HCT116 (cell line): ENCODE measurements around the gene SHROOM3. TPM values are rescaled to one million over a fixed set of nuclear protein-coding genes. Genes with fewer than 3 reads are reported as not detected.

ENCODE experiments used
- ATAC-seq: fragments of 200-7000 bp; cut with Tn5 transposase; 2 replicates; pipeline ENCODE4 v1.9.1; 2020; ENCODE audit warnings: mild to moderate bottlenecking, moderate library complexity
- BruUV-seq: library from RNA; stranded (reverse); fragments of 400-500 nt; replicated peaks from 2 replicates; lab custom pipeline; 2021; lab: Mats Ljungman, UMichigan
- CTCF ChIA-PET: fragments of 300-600 bp; sonication (Branson Sonifier 250); formaldehyde crosslinking; loops from one replicate; lab custom pipeline; 2021; ENCODE audit warnings: antibody characterized with exemption; lab: Charles Lee
- POLR2A ChIA-PET: fragments of 300-600, 350-600 bp; sonication (Branson Sonifier 250); formaldehyde crosslinking; loops from one replicate; lab custom pipeline; 2021; ENCODE audit warnings: antibody characterized with exemption; lab: Charles Lee
- RAD21 ChIA-PET, 2 experiments: fragments of 300-600 bp; sonication (Branson Sonifier 250); formaldehyde crosslinking; loops; one replicate each; lab custom pipeline; 2023; ENCODE audit warnings: low total read pairs in 2 of 2; ENCODE audit not compliant: uncharacterized antibody in 2 of 2, unreplicated experiment in 2 of 2, low non-redundant PET in 1 of 2; lab: Charles Lee
- DNase-seq: peaks from one replicate; pipeline ENCODE4 v3.0.0-alpha.2; 2010; ENCODE audit warnings: low read depth, low spot score
- H2AFZ ChIP-seq: fragments of 200-600 bp; shearing (Covaris generic), sonication (generic); 2 replicates; pipeline ENCODE4 v1.6.1; 2017; ENCODE audit warnings: low read depth, mixed run types, mixed read lengths, antibody characterized with exemption, low read length; ENCODE audit not compliant: poor library complexity, severe bottlenecking
- H3K27ac ChIP-seq: 2 replicates; pipeline ENCODE4 v1.5.1; 2012; ENCODE audit warnings: low read depth, low read length
- H3K27me3 ChIP-seq: fragments of 200-600 bp; sonication (generic); 2 replicates; pipeline ENCODE4 v1.6.1; 2016; ENCODE audit warnings: mixed run types, low read length, mixed read lengths; ENCODE audit not compliant: insufficient read depth
- H3K36me3 ChIP-seq, 2 experiments: fragments of 200-500 bp in 1 of 2; fragments of 200-600 bp in 1 of 2; sonication (Bioruptor generic) in 1 of 2; sonication (generic) in 1 of 2; 2 replicates each; pipeline versions ENCODE4 v1.5.1 to v1.6.1; 2014 to 2016; ENCODE audit warnings: low read length in 2 of 2, inconsistent platforms in 1 of 2, mixed read lengths in 1 of 2, mixed run types in 1 of 2; ENCODE audit not compliant: insufficient read depth in 2 of 2, control insufficient read depth in 1 of 2
- H3K4me1 ChIP-seq, 2 experiments: fragments of 200-600 bp in 1 of 2; sonication (generic) in 1 of 2; 2 replicates each; pipeline versions ENCODE4 v1.5.1 to v1.6.1; 2012 to 2017; ENCODE audit warnings: low read length in 2 of 2, inconsistent platforms in 1 of 2, mild to moderate bottlenecking in 1 of 2, mixed read lengths in 1 of 2, mixed run types in 1 of 2, moderate library complexity in 1 of 2; ENCODE audit not compliant: insufficient read depth in 2 of 2, control insufficient read depth in 1 of 2
- H3K4me2 ChIP-seq: fragments of 200-600 bp; sonication (generic); 2 replicates; pipeline ENCODE4 v1.6.1; 2017; ENCODE audit warnings: mixed run types, low read length, mixed read lengths
- H3K4me3 ChIP-seq, 2 experiments: fragments of 200-600 bp in 1 of 2; sonication (generic) in 1 of 2; replicated peaks in 1 of 2; 2 replicates each; pipeline ENCODE4 v1.5.1; 2011 to 2016; ENCODE audit warnings: low read length in 2 of 2, control low read depth in 1 of 2, low read depth in 1 of 2, mild to moderate bottlenecking in 1 of 2, mixed read lengths in 1 of 2, mixed run types in 1 of 2
- H3K79me2 ChIP-seq: fragments of 200-600 bp; sonication (generic); 2 replicates; pipeline ENCODE4 v1.6.1; 2017; ENCODE audit warnings: mild to moderate bottlenecking, mixed run types, low read length, moderate library complexity, mixed read lengths; ENCODE audit not compliant: insufficient read depth
- H3K9ac ChIP-seq: fragments of 200-600 bp; sonication (generic); 2 replicates; pipeline ENCODE4 v1.6.1; 2016; ENCODE audit warnings: low read length, mixed read lengths
- H3K9me2 ChIP-seq: fragments of 200-600 bp; sonication (generic), shearing (Covaris generic); 2 replicates; pipeline ENCODE4 v1.6.1; 2017; ENCODE audit warnings: mixed run types, mild to moderate bottlenecking, moderate library complexity; ENCODE audit not compliant: insufficient read depth
- H3K9me3 ChIP-seq, 2 experiments: fragments of 200-500 bp in 1 of 2; fragments of 200-600 bp in 1 of 2; sonication (Bioruptor generic) in 1 of 2; sonication (generic) in 1 of 2; 2 replicates each; pipeline ENCODE4 v1.6.1; 2014 to 2017; ENCODE audit warnings: low read length in 2 of 2, mixed read lengths in 2 of 2, inconsistent platforms in 1 of 2, low read depth in 1 of 2, mild to moderate bottlenecking in 1 of 2, mixed run types in 1 of 2, moderate library complexity in 1 of 2; ENCODE audit not compliant: control insufficient read depth in 1 of 2, insufficient read depth in 1 of 2
- H4K20me1 ChIP-seq: fragments of 200-600 bp; sonication (generic), shearing (Covaris generic); 2 replicates; pipeline ENCODE4 v1.6.1; 2017; ENCODE audit warnings: mixed run types, mild to moderate bottlenecking, moderate library complexity; ENCODE audit not compliant: insufficient read depth
- ATF3 ChIP-seq: IDR thresholded peaks from 2 replicates; pipeline ENCODE4 v1.6.1; 2012
- CBX3 ChIP-seq: IDR thresholded peaks from 2 replicates; pipeline ENCODE4 v1.6.1; 2012; ENCODE audit warnings: low read depth
- CEBPB ChIP-seq: IDR thresholded peaks from 2 replicates; pipeline ENCODE4 v1.6.1; 2012; ENCODE audit warnings: low read depth
- EGR1 ChIP-seq: IDR thresholded peaks from 2 replicates; pipeline ENCODE4 v1.6.1; 2012; ENCODE audit warnings: low read depth
- ELF1 ChIP-seq: IDR thresholded peaks from 2 replicates; pipeline ENCODE4 v1.6.1; 2012; ENCODE audit warnings: low read depth, borderline replicate concordance
- EZH2 ChIP-seq: fragments of 200-600 bp; sonication (generic); IDR thresholded peaks from 2 replicates; pipeline ENCODE4 v1.6.1; 2017; ENCODE audit warnings: antibody characterized with exemption, mixed run types
- FOSL1 ChIP-seq: IDR thresholded peaks from 2 replicates; pipeline ENCODE4 v1.6.1; 2012; ENCODE audit warnings: low read depth
- JUND ChIP-seq: IDR thresholded peaks from 2 replicates; pipeline ENCODE4 v1.6.1; 2012
- POLR2A ChIP-seq: IDR thresholded peaks from 2 replicates; pipeline ENCODE4 v1.7.0; 2011; ENCODE audit warnings: borderline replicate concordance; ENCODE audit not compliant: insufficient read depth, insufficient read length; ENCODE audit errors: extremely low read depth
- RAD21 ChIP-seq: IDR thresholded peaks from 2 replicates; pipeline ENCODE4 v1.6.1; 2012; ENCODE audit warnings: low read depth, mild to moderate bottlenecking
- SIN3A ChIP-seq: IDR thresholded peaks from 2 replicates; pipeline ENCODE4 v1.6.1; 2012; ENCODE audit warnings: low read depth
- SP1 ChIP-seq: IDR thresholded peaks from 2 replicates; pipeline ENCODE4 v1.6.1; 2012; ENCODE audit warnings: low read depth
- SRF ChIP-seq: IDR thresholded peaks from 2 replicates; pipeline ENCODE4 v1.6.1; 2012; ENCODE audit warnings: low read depth
- TCF7L2 ChIP-seq: IDR thresholded peaks from 2 replicates; pipeline ENCODE4 v1.7.0; 2011; ENCODE audit warnings: borderline replicate concordance, inconsistent platforms; ENCODE audit not compliant: insufficient read depth, insufficient read length; ENCODE audit errors: extremely low read depth
- YY1 ChIP-seq: IDR thresholded peaks from 2 replicates; pipeline ENCODE4 v1.6.1; 2011; ENCODE audit warnings: low read length, low read depth, moderate library complexity, mild to moderate bottlenecking; ENCODE audit not compliant: insufficient replicate concordance; ENCODE audit errors: extremely low read depth
- ZNF274 ChIP-seq: fragments of 200-500 bp; sonication (Bioruptor generic); IDR thresholded peaks from 2 replicates; pipeline ENCODE4 v1.6.1; 2014; ENCODE audit warnings: mild to moderate bottlenecking, low read depth, low read length, inconsistent platforms
- intact Hi-C: fragments of 100-400 bp; cut with micrococcal nuclease; formaldehyde crosslinking; loops from 2 replicates; pipeline ENCODE4 v1.10.0; 2022
- total RNA-seq: library from RNA; stranded (reverse); gene quantifications from one replicate; pipeline ENCODE4 v1.2.1, GENCODE V29; 2021; ENCODE audit not compliant: unreplicated experiment
- TF ChIP-seq, protein P1 (sequence below): IDR thresholded peaks from 2 replicates; pipeline ENCODE4 v1.6.1; 2012
- TF ChIP-seq, protein P2 (sequence below), 3 experiments: fragments of 200-600 bp in 1 of 3; sonication (generic) in 1 of 3; IDR thresholded peaks in 2 of 3; conservative IDR thresholded peaks in 1 of 3; 2 replicates each; pipeline ENCODE4 v1.5.1; 2012 to 2017; ENCODE audit warnings: low read depth in 2 of 3, low read length in 2 of 3, antibody characterized with exemption in 1 of 3, borderline replicate concordance in 1 of 3, control low read depth in 1 of 3, mild to moderate bottlenecking in 1 of 3, mixed read lengths in 1 of 3, mixed run types in 1 of 3, moderate library complexity in 1 of 3; ENCODE audit not compliant: insufficient read depth in 1 of 3

SHROOM3 gene
- total RNA-seq, 1 experiment from 2014 or later, result 22.5 TPM

DNA sequence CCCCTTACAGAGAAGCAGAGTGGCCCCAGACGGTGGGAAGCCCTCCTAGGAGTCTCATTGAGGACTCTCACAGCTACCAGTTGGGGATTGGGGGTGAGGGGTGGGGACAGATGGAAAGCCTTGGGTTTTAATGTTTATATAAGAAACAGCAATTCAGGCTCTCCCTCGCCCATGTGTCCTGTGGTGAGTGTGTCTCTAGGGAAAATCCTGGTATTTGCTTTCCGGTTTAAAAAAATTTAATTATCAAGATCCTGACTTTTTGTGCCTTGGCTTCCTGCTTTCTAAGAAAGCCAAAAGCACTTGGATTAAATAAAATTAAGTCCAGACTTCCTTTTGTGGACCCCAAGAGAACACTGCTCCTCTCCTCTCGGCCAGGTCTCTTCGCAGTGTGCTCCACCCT, 369.1 kb downstream of the SHROOM3 start:
- Histone ChIP-seq H2AFZ (no peak overlapping the region), H3K9me2 (no peaks in the 10 kb centered on the region), H4K20me1 (no peaks in the 10 kb centered on the region), H3K36me3 (no peaks in the 10 kb centered on the region), H3K4me3 (no peak overlapping the region), H3K9ac (no peak overlapping the region), H3K27me3 (no peaks in the 10 kb centered on the region), H3K4me2 (no peak overlapping the region), H3K4me1 (peaks cover 0 to 7% of the 10 kb centered on the region in 2 experiments; a peak in 1 of 4 replicates), H3K9me3 (peaks cover 8% of the 10 kb centered on the region in 2 experiments; a peak in 2 of 4 replicates), H3K79me2 (no peaks in the 10 kb centered on the region), H3K27ac (no peak overlapping the region)
- intact Hi-C loops, result no loop called here
- TF ChIP-seq ZNF274 (no peak), EGR1 (no peak), JUND (no peak), POLR2A (no peak), FOSL1 (no peak), CEBPB (no peak), EZH2 (no peak), CBX3 (no peak), SP1 (no peak), RAD21 (no peak), ELF1 (no peak), YY1 (no peak), ATF3 (no peak), SIN3A (no peak), SRF (no peak), TCF7L2 (no peak)
- TF ChIP-seq, protein P1, sequence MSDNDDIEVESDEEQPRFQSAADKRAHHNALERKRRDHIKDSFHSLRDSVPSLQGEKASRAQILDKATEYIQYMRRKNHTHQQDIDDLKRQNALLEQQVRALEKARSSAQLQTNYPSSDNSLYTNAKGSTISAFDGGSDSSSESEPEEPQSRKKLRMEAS, result no peak
- TF ChIP-seq, protein P2, sequence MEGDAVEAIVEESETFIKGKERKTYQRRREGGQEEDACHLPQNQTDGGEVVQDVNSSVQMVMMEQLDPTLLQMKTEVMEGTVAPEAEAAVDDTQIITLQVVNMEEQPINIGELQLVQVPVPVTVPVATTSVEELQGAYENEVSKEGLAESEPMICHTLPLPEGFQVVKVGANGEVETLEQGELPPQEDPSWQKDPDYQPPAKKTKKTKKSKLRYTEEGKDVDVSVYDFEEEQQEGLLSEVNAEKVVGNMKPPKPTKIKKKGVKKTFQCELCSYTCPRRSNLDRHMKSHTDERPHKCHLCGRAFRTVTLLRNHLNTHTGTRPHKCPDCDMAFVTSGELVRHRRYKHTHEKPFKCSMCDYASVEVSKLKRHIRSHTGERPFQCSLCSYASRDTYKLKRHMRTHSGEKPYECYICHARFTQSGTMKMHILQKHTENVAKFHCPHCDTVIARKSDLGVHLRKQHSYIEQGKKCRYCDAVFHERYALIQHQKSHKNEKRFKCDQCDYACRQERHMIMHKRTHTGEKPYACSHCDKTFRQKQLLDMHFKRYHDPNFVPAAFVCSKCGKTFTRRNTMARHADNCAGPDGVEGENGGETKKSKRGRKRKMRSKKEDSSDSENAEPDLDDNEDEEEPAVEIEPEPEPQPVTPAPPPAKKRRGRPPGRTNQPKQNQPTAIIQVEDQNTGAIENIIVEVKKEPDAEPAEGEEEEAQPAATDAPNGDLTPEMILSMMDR (IDR thresholded peaks at IDR 0.05 in 2 of 3, conservative IDR thresholded peaks at IDR 0.05 in 1 of 3; ENCODE audit: borderline replicate concordance in 1 of 3, insufficient read depth in 1 of 3, low read depth in 2 of 3, low read length in 2 of 3), result no peak
- DNase-seq (no peak), ATAC-seq (no peak)
- ChIA-PET CTCF (no interaction called here), POLR2A (no interaction called here), RAD21 (no interaction called here)
- BruUV-seq, result no TSS peak
